WERI-Rb-1 (cell line): Measurements from ENCODE around the gene POU3F3.

ENCODE experiments used
- DNase-seq: peaks from one replicate; pipeline ENCODE4 v3.0.0-alpha.2; 2020
- H3K27ac ChIP-seq: fragments of 250-450 bp; sonication (Bioruptor Pico); 2 replicates; pipeline ENCODE4 v1.5.1; 2020; ENCODE audit warnings: mild to moderate bottlenecking, moderate library complexity
- H3K27me3 ChIP-seq: fragments of 250-450 bp; sonication (Bioruptor Pico); 2 replicates; pipeline ENCODE4 v1.5.1; 2021; ENCODE audit warnings: mild to moderate bottlenecking, low read depth, moderate library complexity; ENCODE audit not compliant: insufficient read depth, severe bottlenecking
- H3K36me3 ChIP-seq: fragments of 250-450 bp; sonication (Bioruptor Pico); 2 replicates; pipeline ENCODE4 v1.5.1; 2020; ENCODE audit warnings: mild to moderate bottlenecking, moderate library complexity
- H3K4me3 ChIP-seq: 2 replicates; pipeline ENCODE4 v1.5.1; 2011; ENCODE audit warnings: low read depth, mild to moderate bottlenecking, control low read depth, low read length
- H3K9me3 ChIP-seq: fragments of 250-450 bp; sonication (Bioruptor Pico); 2 replicates; pipeline ENCODE4 v1.5.1; 2021; ENCODE audit warnings: mild to moderate bottlenecking, moderate library complexity; ENCODE audit not compliant: severe bottlenecking
- TF ChIP-seq, protein P1 (sequence below): IDR thresholded peaks from 2 replicates; pipeline ENCODE4 v1.5.1; 2011; ENCODE audit warnings: low read depth, mild to moderate bottlenecking, control low read depth, inconsistent platforms, low read length

Gene POU3F3

DNA sequence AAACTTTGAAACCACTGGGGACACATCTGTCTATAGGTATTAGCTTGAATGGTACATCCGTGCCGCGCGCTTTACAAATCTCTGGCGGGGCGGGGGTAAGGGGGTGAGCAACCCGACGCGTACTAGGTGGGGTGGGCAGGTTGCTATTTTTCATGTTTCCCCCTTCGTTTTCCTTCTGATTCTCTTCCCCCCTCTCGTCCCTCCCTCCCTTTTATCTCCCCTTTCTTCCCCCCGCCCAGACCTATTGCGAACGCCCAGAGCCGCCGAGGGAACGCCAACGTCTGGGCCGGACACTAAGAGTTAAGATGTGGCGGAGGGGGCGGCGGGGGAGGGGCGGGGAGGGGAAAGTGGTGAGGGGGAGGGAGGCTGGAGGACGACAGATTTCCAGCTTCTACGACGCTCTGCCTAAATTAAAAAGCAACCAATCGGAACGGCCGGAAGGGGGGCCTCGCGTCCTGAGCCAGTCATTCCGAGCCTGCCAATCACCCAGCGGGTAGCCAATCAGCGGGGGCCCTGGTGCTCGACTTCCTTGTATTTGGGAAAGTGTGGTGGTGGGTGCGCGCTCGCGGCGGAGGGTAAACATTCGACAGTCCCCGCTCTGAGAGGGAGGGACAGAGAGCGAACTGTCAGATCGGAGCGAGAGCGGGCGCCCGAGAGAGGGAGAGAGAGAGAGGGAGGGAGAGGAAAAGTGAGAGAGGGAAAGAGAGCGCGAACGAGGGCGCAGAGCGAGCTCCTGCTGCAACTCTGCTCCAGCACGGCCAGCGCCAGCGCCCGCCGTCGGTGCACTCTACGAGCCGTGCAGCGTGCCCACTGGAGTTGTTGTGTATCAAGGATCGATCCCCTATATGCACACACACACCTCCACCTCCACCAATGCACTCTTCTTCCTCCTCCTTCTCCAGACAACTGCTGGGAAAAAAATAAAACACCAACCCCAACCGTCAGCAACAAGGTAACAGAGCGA lies at the start of gene POU3F3:
TSS of gene POU3F3 (plus strand) at position 582 of the 964 bp plus-strand sequence. CDS start 1,396 bp downstream, outside the sequence.
- TF ChIP-seq, protein P1, sequence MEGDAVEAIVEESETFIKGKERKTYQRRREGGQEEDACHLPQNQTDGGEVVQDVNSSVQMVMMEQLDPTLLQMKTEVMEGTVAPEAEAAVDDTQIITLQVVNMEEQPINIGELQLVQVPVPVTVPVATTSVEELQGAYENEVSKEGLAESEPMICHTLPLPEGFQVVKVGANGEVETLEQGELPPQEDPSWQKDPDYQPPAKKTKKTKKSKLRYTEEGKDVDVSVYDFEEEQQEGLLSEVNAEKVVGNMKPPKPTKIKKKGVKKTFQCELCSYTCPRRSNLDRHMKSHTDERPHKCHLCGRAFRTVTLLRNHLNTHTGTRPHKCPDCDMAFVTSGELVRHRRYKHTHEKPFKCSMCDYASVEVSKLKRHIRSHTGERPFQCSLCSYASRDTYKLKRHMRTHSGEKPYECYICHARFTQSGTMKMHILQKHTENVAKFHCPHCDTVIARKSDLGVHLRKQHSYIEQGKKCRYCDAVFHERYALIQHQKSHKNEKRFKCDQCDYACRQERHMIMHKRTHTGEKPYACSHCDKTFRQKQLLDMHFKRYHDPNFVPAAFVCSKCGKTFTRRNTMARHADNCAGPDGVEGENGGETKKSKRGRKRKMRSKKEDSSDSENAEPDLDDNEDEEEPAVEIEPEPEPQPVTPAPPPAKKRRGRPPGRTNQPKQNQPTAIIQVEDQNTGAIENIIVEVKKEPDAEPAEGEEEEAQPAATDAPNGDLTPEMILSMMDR: no peak
- Histone ChIP-seq H3K27me3 (peaks cover 75% of the 10 kb centered on the region), H3K27ac (no peak within 1 kb of the TSS), H3K9me3 (peaks cover 21% of the 10 kb centered on the region), H3K36me3 (no peaks in the 10 kb centered on the region), H3K4me3 (no peak within 1 kb of the TSS)
- DNase-seq: no peak

DNA sequence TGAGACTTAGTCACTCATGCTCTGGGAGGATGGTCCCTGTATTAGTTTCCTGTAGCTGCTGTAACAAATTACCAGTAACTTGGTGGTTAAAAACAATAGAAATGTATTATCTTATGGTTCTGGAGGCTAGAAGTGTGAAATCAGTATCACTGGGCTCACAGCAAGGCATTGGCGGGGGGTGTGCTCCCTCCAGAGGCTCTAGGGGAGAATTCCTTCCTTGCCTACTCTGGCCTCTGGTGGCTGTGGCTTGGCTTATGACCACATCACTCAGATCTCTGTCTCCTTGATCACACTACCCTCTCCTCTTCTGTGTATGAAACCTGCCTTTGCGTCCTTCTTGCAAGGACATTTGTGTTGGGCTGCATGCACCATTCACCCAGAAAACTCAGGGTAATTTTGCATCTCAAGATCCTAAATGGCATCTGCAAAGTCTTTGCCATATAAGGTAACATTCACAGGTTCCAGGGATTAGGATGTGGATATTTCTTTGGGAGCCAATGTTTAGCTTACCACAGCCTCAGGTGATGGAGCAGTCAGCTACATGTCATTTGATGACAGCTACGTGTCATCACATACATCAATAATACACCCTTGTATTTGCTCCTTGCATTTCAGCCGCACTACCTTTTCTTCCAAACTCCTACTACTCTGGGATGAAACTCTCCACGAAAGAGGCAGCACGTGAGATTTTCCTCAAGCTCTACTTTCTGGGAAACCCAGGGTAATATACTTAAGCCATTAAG lies 49.6 kb upstream of the POU3F3 start:
- Histone ChIP-seq H3K4me3 (no peak overlapping the region), H3K27ac (no peak overlapping the region), H3K27me3 (peaks cover 34% of the 10 kb centered on the region), H3K9me3 (peaks cover 3% of the 10 kb centered on the region), H3K36me3 (no peaks in the 10 kb centered on the region)
- DNase-seq: no peak
- TF ChIP-seq, protein P1: no peak

DNA sequence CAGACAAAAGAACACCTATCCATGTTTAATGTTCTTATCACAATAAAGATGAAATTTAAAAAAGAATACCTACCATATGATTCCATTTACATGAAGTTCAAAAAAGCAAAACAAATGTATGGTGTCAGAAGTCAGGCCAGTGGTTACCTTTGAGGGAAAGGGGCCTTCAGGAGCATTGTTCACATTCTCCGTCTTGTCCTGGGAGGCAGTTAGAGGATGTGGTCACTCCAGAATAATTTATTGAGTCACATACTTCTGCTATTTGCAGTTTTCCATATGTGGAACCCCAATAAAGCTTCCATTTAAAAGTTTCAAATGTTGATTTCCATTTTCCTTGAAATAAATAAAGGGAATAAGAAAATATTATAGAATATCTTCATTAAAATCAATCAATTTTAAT lies 41.6 kb upstream of the POU3F3 start:
- Histone ChIP-seq H3K36me3 (no peaks in the 10 kb centered on the region), H3K27ac (no peak overlapping the region), H3K9me3 (peaks cover 7% of the 10 kb centered on the region), H3K27me3 (peaks cover 47% of the 10 kb centered on the region), H3K4me3 (no peak overlapping the region)
- TF ChIP-seq, protein P1: no peak
- DNase-seq: no peak

DNA sequence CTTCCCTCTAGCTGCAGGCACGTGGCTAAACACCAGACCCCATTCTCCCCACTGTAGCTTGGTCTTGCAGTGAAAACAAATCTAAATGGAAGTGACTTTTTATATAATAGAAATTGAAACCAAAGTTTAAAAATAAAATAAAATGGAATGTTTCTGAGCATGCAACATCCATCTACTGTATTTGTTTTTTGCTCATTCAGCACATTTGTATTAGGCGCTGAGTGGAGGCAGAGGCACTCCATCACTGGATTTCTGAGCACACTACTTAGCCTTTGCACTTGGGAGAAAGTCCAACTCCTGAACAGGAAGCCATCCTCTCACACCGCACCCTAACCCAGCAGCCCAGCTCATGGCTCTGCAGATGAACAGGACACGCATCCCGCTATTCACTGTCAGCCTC lies 37.8 kb upstream of the POU3F3 start:
- Histone ChIP-seq H3K4me3 (no peak overlapping the region), H3K36me3 (no peaks in the 10 kb centered on the region), H3K27me3 (peaks cover 65% of the 10 kb centered on the region), H3K27ac (no peak overlapping the region), H3K9me3 (no peaks in the 10 kb centered on the region)
- TF ChIP-seq, protein P1: no peak
- DNase-seq: no peak

DNA sequence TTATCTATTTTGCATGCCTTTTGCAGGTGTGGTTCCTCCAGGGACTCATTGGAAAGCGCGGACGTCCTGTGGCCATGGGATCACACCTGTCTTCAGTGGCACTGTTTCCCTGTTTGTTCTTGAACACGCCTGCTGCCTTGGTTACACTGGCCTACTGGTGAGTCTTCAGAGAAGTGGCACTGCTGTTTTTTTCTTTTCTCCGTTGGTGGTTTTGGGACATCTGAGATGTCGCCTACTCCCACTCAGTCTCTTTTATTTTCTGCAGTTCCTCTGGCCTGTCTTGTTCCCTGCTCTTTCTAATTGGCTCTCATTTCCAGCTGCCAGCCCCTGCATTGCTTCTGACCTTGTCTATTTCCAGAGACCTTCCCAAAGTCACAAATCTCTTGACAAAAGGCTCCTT lies 35.7 kb upstream of the POU3F3 start:
- Histone ChIP-seq H3K27me3 (peaks cover 68% of the 10 kb centered on the region), H3K4me3 (no peak overlapping the region), H3K36me3 (no peaks in the 10 kb centered on the region), H3K9me3 (no peaks in the 10 kb centered on the region), H3K27ac (no peak overlapping the region)
- TF ChIP-seq, protein P1: no peak
- no peak for DNase-seq
